A549 (cell line): Measurements from ENCODE around the gene GRIK4. TPM values are rescaled to one million over a fixed set of nuclear protein-coding genes. Genes with fewer than 3 reads are reported as not detected.

Source experiments
- ATAC-seq, 2 experiments: fragments of 200-7000 bp in 1 of 2; fragments of >200 bp in 1 of 2; cut with Nextera tagmentation in 1 of 2; cut with Tn5 transposase in 1 of 2; 3 replicates each; pipeline versions ENCODE4 v1.8.0 to v1.9.1; 2018 to 2020; ENCODE audit warnings: mild to moderate bottlenecking in 1 of 2, moderate library complexity in 1 of 2
- CTCF ChIA-PET: fragments of 300-600 bp; sonication (Branson Sonifier 250); formaldehyde crosslinking; extraction: SDS; loops from one replicate; lab custom pipeline; 2021; ENCODE audit warnings: antibody characterized with exemption, inconsistent platforms; lab: Yijun Ruan, JAX
- POLR2A ChIA-PET: fragments of 350-600 bp; formaldehyde crosslinking; extraction: SDS; loops from one replicate; lab custom pipeline; 2021; ENCODE audit warnings: antibody characterized with exemption, inconsistent platforms; lab: Yijun Ruan, JAX
- DNase-seq, 2 experiments: peaks; one replicate each; pipeline versions ENCODE4 v3.0.0 to v3.0.0-alpha.2; 2011 to 2016; ENCODE audit warnings: low read depth in 1 of 2, low spot score in 1 of 2
- FAIRE-seq: peaks from 2 replicates; lab custom pipeline; 2011; peaks lifted over from hg19 to GRCh38; lab: Jason Lieb, UNC
- H3K27ac ChIP-seq, 2 experiments: fragments of >200 bp; sonication (Bioruptor Twin); formaldehyde crosslinking; 3 replicates each; pipeline ENCODE4 v1.5.1; 2016 to 2017
- H3K4me1 ChIP-seq: fragments of >200 bp; sonication (Bioruptor Twin); formaldehyde crosslinking; 3 replicates; pipeline ENCODE4 v1.6.1; 2016
- H3K4me2 ChIP-seq: fragments of >200 bp; sonication (Bioruptor Twin); formaldehyde crosslinking; 3 replicates; pipeline ENCODE4 v1.6.1; 2016
- H3K4me3 ChIP-seq: fragments of >200 bp; sonication (Bioruptor Twin); formaldehyde crosslinking; 3 replicates; pipeline ENCODE4 v1.5.1; 2016
- H3K9me3 ChIP-seq: fragments of >200 bp; sonication (Bioruptor Twin); formaldehyde crosslinking; 3 replicates; pipeline ENCODE4 v1.6.1; 2016
- ATOH8 ChIP-seq: fragments of 250-450 bp; sonication (Bioruptor Pico); IDR thresholded peaks from 2 replicates; pipeline ENCODE4 v1.5.0; 2020; ENCODE audit warnings: low read depth, mild to moderate bottlenecking, moderate library complexity
- CEBPB ChIP-seq, 2 experiments: fragments of >200 bp in 1 of 2; sonication (Bioruptor Twin) in 1 of 2; formaldehyde crosslinking in 1 of 2; IDR thresholded peaks; 2 replicates each; pipeline ENCODE4 v1.6.1; 2012 to 2016
- E2F6 ChIP-seq: IDR thresholded peaks from 2 replicates; pipeline ENCODE4 v1.6.1; 2012; ENCODE audit warnings: low read depth, borderline replicate concordance
- EHMT2 ChIP-seq: fragments of 200-600 bp; sonication (generic); IDR thresholded peaks from 2 replicates; pipeline ENCODE4 v1.6.1; 2016; ENCODE audit warnings: antibody characterized with exemption, low read depth, mild to moderate bottlenecking, moderate library complexity
- ESRRA ChIP-seq: fragments of 150-350 bp; IDR thresholded peaks from 2 replicates; pipeline ENCODE4 v1.6.1; 2014; ENCODE audit warnings: mild to moderate bottlenecking, low read length, borderline replicate concordance
- FOSB ChIP-seq: fragments of 250-450 bp; sonication (Bioruptor Pico); IDR thresholded peaks from 2 replicates; pipeline ENCODE4 v1.5.0; 2020; ENCODE audit warnings: mild to moderate bottlenecking, moderate library complexity
- GATA3 ChIP-seq: IDR thresholded peaks from 2 replicates; pipeline ENCODE4 v1.6.1; 2012; ENCODE audit warnings: borderline replicate concordance
- HEYL ChIP-seq: fragments of 250-450 bp; sonication (Bioruptor Pico); IDR thresholded peaks from 2 replicates; pipeline ENCODE4 v1.8.0; 2021; ENCODE audit warnings: mild to moderate bottlenecking, moderate library complexity
- HOXB13 ChIP-seq: fragments of 250-450 bp; sonication (Bioruptor Pico); IDR thresholded peaks from 2 replicates; pipeline ENCODE4 v1.5.0; 2020; ENCODE audit warnings: low read depth, mild to moderate bottlenecking, moderate library complexity
- HOXB5 ChIP-seq: fragments of 250-450 bp; sonication (Bioruptor Pico); IDR thresholded peaks from 2 replicates; pipeline ENCODE4 v1.5.0; 2020; ENCODE audit warnings: mild to moderate bottlenecking, moderate library complexity
- MAFK ChIP-seq: fragments of 450-650 bp; IDR thresholded peaks from 2 replicates; pipeline ENCODE4 v1.6.1; 2014; ENCODE audit not compliant: partially characterized antibody
- NR3C1 ChIP-seq: fragments of >200 bp; sonication (Bioruptor Twin); formaldehyde crosslinking; IDR thresholded peaks from 3 replicates; pipeline ENCODE4 v1.6.1; 2017
- POLR2A ChIP-seq: IDR thresholded peaks from 2 replicates; pipeline ENCODE4 v1.6.1; 2012; ENCODE audit warnings: mild to moderate bottlenecking, low read length
- RAD21 ChIP-seq, 2 experiments: fragments of >200 bp in 1 of 2; sonication (Bioruptor Twin) in 1 of 2; formaldehyde crosslinking in 1 of 2; IDR thresholded peaks in 1 of 2; conservative IDR thresholded peaks in 1 of 2; 2 replicates in 1 of 2; 3 replicates in 1 of 2; pipeline ENCODE4 v1.6.1; 2012 to 2018; ENCODE audit warnings: inconsistent platforms in 1 of 2
- REST ChIP-seq: fragments of 200-600 bp; sonication (generic); IDR thresholded peaks from 2 replicates; pipeline ENCODE4 v1.6.1; 2016; ENCODE audit warnings: antibody characterized with exemption, mild to moderate bottlenecking, moderate library complexity
- RFX5 ChIP-seq: fragments of 450-650 bp; IDR thresholded peaks from 2 replicates; pipeline ENCODE4 v1.7.1; 2014; ENCODE audit warnings: antibody characterized with exemption, mild to moderate bottlenecking, moderate library complexity
- SMC3 ChIP-seq: fragments of >200 bp; sonication (Bioruptor Twin); formaldehyde crosslinking; IDR thresholded peaks from 3 replicates; pipeline ENCODE4 v1.6.1; 2018; ENCODE audit warnings: inconsistent platforms
- TFCP2L1 ChIP-seq: fragments of 250-450 bp; sonication (Bioruptor Pico); IDR thresholded peaks from 2 replicates; pipeline ENCODE4 v1.5.0; 2021; ENCODE audit warnings: mild to moderate bottlenecking
- TP53 ChIP-seq: fragments of 250-450 bp; sonication (Bioruptor Pico); IDR thresholded peaks from 2 replicates; pipeline ENCODE4 v1.5.0; 2021; ENCODE audit warnings: mild to moderate bottlenecking, moderate library complexity
- ZC3H11A ChIP-seq: fragments of 450-650 bp; IDR thresholded peaks from 2 replicates; pipeline ENCODE4 v1.6.1; 2014; ENCODE audit warnings: antibody characterized with exemption, mild to moderate bottlenecking
- ZNF302 ChIP-seq: fragments of 250-450 bp; sonication (Bioruptor Pico); IDR thresholded peaks from 2 replicates; pipeline ENCODE4 v1.9.0; 2021; ENCODE audit warnings: inconsistent platforms, mild to moderate bottlenecking, moderate library complexity
- WGBS: methylation state at CpG from one replicate; pipeline ENCODE4 v1.1.6; 2017; ENCODE audit errors: missing lambda C conversion rate; 5-methylcytosine and 5-hydroxymethylcytosine counted together
- polyA plus RNA-seq, 4 experiments: library from polyadenylated mRNA; depleted of rRNA in 3 of 4; stranded (reverse); fragments of >200 nt; fragmentation: RNase III in 1 of 4; extraction: RNeasy Plus Mini Kit Qiagen cat#74134 plus additional on column Dnase treatment in 1 of 4; gene quantifications; 2 replicates in 3 of 4; 3 replicates in 1 of 4; pipeline ENCODE4 v1.2.3, GENCODE V29; 2011 to 2017

GRIK4 gene
- polyA plus RNA-seq, 2 of the 4 experiments (the other 2 are of a cell fraction): 0.01 TPM; not detected in 1

GRCh38 chr11:120991830-120992686, 480.5 kb downstream of the GRIK4 start:
- FAIRE-seq (no peak), DNase-seq (no peak), ATAC-seq (no peak)
- ChIA-PET POLR2A (no interaction called here), CTCF (no interaction called here)
- no peak overlapping the region for H3K4me2 ChIP-seq
- no peak for TF ChIP-seq ZC3H11A
- TF ChIP-seq FOSB (CRISPR knock-in tag): no peak
- no peak for TF ChIP-seq ZNF302 (CRISPR knock-in tag)
- no peak for TF ChIP-seq HEYL
- no peak for TF ChIP-seq TFCP2L1 (CRISPR knock-in tag)
- TF ChIP-seq HOXB5 (CRISPR knock-in tag): no peak
- TF ChIP-seq RFX5: no peak
- H3K4me3 ChIP-seq: no peak overlapping the region
- no peak overlapping the region for H3K27ac ChIP-seq
- no peaks in the 10 kb centered on the region for H3K9me3 ChIP-seq
- H3K4me1 ChIP-seq: no peaks in the 10 kb centered on the region
- WGBS: 58% methylated on average over 10 of the region's 10 CpGs

- no peak for ATAC-seq
- TF ChIP-seq REST: no peak
- no peak for TF ChIP-seq RFX5
- no peak for TF ChIP-seq RAD21 (conservative IDR thresholded peaks at IDR 0.05 in 1 of 2, IDR thresholded peaks at IDR 0.05 in 1 of 2)
- TF ChIP-seq HOXB13 (CRISPR knock-in tag): no peak
- no peak for TF ChIP-seq ESRRA
- TF ChIP-seq ATOH8: no peak
- TF ChIP-seq TP53 (CRISPR knock-in tag): no peak
- no peak for TF ChIP-seq SMC3
- no peak for TF ChIP-seq CEBPB (IDR thresholded peaks at IDR 0.05)
- TF ChIP-seq EHMT2: no peak
- no peak for TF ChIP-seq ZNF302 (CRISPR knock-in tag)
- TF ChIP-seq MAFK: no peak
- TF ChIP-seq GATA3: no peak
- TF ChIP-seq POLR2A: no peak
- no peak for TF ChIP-seq HOXB5 (CRISPR knock-in tag)
- no peak for TF ChIP-seq E2F6
- no peak for TF ChIP-seq NR3C1
- TF ChIP-seq, all 56 proteins: peak for 0
- DNase-seq (no peak), FAIRE-seq (no peak)
- ChIA-PET CTCF (no interaction called here), POLR2A (no interaction called here)
- Histone ChIP-seq H3K27ac (no peak overlapping the region), H3K4me1 (no peaks in the 10 kb centered on the region), H3K9me3 (no peaks in the 10 kb centered on the region), H3K4me2 (no peak overlapping the region), H3K4me3 (no peak overlapping the region)
- 0% methylated on average over 1 of the region's 1 CpG for WGBS
Observed at GRCh38 chr11:120994091-120994859, 482.7 kb downstream of the GRIK4 start.
